ENCODE data around the gene RPS16. TPM values are rescaled to one million over a fixed set of nuclear protein-coding genes. Genes with fewer than 3 reads are reported as not detected.

The RPS16 gene
- total and polyA plus RNA-seq, 2 of the 13 experiments (the other 11 are each of a cell fraction or from before 2014, with no cell fraction given), result 488 to 2,583 TPM

DNA sequence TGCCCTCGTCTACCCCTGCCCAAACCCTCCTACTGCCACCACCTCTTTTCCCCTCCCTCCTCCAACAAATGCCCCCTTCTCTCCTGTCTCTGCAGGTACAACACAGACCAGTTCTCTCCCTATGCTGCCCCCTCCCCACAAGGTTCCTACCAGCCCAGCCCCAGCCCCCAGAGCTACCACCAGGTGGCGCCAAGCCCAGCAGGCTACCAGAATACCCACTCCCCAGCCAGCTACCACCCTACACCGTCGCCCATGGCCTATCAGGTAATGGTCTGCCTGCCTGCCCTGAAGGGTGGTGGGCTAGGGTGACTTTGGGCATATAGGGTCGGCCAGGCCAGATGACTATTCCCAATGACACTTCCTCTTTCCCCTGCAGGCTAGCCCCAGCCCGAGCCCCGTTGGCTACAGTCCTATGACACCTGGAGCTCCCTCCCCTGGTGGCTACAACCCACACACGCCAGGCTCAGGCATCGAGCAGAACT is 38.4 kb upstream of the RPS16 start (continued):
- TF ChIP-seq, protein P1, sequence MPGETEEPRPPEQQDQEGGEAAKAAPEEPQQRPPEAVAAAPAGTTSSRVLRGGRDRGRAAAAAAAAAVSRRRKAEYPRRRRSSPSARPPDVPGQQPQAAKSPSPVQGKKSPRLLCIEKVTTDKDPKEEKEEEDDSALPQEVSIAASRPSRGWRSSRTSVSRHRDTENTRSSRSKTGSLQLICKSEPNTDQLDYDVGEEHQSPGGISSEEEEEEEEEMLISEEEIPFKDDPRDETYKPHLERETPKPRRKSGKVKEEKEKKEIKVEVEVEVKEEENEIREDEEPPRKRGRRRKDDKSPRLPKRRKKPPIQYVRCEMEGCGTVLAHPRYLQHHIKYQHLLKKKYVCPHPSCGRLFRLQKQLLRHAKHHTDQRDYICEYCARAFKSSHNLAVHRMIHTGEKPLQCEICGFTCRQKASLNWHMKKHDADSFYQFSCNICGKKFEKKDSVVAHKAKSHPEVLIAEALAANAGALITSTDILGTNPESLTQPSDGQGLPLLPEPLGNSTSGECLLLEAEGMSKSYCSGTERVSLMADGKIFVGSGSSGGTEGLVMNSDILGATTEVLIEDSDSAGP (CRISPR knock-in tag; IDR thresholded peaks at IDR 0.05; ENCODE audit: borderline replicate concordance), result 0 out of 2 replicates have a peak, but pooled peaks have one; percentile 17
- TF ChIP-seq FOXM1 (CRISPR knock-in tag; IDR thresholded peaks at IDR 0.05) (no peak), XRCC5 (optimal IDR thresholded peaks at IDR 0.05; ENCODE audit: low read length) (peak; percentile 42), PHF5A (CRISPR knock-in tag; IDR thresholded peaks at IDR 0.05; ENCODE audit: low read depth, unreplicated experiment) (no peak), KLF6 (CRISPR knock-in tag; IDR thresholded peaks at IDR 0.05) (no peak), PITX1 (CRISPR knock-in tag; IDR thresholded peaks at IDR 0.05) (no peak)
- TF ChIP-seq, protein P2, sequence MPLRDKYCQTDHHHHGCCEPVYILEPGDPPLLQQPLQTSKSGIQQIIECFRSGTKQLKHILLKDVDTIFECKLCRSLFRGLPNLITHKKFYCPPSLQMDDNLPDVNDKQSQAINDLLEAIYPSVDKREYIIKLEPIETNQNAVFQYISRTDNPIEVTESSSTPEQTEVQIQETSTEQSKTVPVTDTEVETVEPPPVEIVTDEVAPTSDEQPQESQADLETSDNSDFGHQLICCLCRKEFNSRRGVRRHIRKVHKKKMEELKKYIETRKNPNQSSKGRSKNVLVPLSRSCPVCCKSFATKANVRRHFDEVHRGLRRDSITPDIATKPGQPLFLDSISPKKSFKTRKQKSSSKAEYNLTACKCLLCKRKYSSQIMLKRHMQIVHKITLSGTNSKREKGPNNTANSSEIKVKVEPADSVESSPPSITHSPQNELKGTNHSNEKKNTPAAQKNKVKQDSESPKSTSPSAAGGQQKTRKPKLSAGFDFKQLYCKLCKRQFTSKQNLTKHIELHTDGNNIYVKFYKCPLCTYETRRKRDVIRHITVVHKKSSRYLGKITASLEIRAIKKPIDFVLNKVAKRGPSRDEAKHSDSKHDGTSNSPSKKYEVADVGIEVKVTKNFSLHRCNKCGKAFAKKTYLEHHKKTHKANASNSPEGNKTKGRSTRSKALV (CRISPR knock-in tag; IDR thresholded peaks at IDR 0.05), result no peak
- TF ChIP-seq, protein P3, sequence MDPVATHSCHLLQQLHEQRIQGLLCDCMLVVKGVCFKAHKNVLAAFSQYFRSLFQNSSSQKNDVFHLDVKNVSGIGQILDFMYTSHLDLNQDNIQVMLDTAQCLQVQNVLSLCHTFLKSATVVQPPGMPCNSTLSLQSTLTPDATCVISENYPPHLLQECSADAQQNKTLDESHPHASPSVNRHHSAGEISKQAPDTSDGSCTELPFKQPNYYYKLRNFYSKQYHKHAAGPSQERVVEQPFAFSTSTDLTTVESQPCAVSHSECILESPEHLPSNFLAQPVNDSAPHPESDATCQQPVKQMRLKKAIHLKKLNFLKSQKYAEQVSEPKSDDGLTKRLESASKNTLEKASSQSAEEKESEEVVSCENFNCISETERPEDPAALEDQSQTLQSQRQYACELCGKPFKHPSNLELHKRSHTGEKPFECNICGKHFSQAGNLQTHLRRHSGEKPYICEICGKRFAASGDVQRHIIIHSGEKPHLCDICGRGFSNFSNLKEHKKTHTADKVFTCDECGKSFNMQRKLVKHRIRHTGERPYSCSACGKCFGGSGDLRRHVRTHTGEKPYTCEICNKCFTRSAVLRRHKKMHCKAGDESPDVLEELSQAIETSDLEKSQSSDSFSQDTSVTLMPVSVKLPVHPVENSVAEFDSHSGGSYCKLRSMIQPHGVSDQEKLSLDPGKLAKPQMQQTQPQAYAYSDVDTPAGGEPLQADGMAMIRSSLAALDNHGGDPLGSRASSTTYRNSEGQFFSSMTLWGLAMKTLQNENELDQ (CRISPR knock-in tag; IDR thresholded peaks at IDR 0.05; ENCODE audit: borderline replicate concordance), result no peak
- TF ChIP-seq, protein P4, sequence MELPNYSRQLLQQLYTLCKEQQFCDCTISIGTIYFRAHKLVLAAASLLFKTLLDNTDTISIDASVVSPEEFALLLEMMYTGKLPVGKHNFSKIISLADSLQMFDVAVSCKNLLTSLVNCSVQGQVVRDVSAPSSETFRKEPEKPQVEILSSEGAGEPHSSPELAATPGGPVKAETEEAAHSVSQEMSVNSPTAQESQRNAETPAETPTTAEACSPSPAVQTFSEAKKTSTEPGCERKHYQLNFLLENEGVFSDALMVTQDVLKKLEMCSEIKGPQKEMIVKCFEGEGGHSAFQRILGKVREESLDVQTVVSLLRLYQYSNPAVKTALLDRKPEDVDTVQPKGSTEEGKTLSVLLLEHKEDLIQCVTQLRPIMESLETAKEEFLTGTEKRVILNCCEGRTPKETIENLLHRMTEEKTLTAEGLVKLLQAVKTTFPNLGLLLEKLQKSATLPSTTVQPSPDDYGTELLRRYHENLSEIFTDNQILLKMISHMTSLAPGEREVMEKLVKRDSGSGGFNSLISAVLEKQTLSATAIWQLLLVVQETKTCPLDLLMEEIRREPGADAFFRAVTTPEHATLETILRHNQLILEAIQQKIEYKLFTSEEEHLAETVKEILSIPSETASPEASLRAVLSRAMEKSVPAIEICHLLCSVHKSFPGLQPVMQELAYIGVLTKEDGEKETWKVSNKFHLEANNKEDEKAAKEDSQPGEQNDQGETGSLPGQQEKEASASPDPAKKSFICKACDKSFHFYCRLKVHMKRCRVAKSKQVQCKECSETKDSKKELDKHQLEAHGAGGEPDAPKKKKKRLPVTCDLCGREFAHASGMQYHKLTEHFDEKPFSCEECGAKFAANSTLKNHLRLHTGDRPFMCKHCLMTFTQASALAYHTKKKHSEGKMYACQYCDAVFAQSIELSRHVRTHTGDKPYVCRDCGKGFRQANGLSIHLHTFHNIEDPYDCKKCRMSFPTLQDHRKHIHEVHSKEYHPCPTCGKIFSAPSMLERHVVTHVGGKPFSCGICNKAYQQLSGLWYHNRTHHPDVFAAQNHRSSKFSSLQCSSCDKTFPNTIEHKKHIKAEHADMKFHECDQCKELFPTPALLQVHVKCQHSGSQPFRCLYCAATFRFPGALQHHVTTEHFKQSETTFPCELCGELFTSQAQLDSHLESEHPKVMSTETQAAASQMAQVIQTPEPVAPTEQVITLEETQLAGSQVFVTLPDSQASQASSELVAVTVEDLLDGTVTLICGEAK (IDR thresholded peaks at IDR 0.05), result no peak
- TF ChIP-seq, protein P4 (CRISPR knock-in tag; IDR thresholded peaks at IDR 0.05), result no peak

Data from HepG2 (cell line).